Measurements from ENCODE around the gene ATF2. TPM values are rescaled to one million over a fixed set of nuclear protein-coding genes. Genes with fewer than 3 reads are reported as not detected.
"Not testable (repeated sequence)": the region's sequence is repeated elsewhere in the genome, so short reads cannot be mapped to it uniquely, and the experiment has no call there.

ATF2 gene
- total RNA-seq, 4 donors from 2014 or later = 49.3 to 66.8 (median 54.7) TPM

DNA sequence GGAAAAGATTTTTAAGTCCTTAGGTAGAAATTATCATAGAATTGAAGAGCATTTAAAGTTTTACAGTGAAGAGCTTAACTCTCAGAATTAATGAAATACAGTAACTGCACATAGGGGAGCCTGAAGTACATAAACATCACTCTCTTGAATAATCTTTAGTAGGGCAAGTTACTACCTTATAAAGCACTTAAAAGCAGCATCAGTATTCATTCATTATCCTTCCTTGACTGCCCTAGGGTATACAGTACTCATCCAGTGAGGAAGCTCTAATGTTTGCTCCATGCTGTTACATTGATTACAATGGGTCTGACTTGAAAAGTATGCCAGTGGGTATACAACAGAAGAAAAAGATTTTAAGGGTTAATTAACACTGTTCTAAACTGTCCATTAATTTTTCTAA, 66.5 kb downstream of the ATF2 start:
- TF ChIP-seq, protein P1, sequence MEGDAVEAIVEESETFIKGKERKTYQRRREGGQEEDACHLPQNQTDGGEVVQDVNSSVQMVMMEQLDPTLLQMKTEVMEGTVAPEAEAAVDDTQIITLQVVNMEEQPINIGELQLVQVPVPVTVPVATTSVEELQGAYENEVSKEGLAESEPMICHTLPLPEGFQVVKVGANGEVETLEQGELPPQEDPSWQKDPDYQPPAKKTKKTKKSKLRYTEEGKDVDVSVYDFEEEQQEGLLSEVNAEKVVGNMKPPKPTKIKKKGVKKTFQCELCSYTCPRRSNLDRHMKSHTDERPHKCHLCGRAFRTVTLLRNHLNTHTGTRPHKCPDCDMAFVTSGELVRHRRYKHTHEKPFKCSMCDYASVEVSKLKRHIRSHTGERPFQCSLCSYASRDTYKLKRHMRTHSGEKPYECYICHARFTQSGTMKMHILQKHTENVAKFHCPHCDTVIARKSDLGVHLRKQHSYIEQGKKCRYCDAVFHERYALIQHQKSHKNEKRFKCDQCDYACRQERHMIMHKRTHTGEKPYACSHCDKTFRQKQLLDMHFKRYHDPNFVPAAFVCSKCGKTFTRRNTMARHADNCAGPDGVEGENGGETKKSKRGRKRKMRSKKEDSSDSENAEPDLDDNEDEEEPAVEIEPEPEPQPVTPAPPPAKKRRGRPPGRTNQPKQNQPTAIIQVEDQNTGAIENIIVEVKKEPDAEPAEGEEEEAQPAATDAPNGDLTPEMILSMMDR (IDR thresholded peaks at IDR 0.05) = no peak
- no peak for DNase-seq (ENCODE audit: low spot score)
- ATAC-seq (ENCODE audit: low FRiP score) = no peak

DNA sequence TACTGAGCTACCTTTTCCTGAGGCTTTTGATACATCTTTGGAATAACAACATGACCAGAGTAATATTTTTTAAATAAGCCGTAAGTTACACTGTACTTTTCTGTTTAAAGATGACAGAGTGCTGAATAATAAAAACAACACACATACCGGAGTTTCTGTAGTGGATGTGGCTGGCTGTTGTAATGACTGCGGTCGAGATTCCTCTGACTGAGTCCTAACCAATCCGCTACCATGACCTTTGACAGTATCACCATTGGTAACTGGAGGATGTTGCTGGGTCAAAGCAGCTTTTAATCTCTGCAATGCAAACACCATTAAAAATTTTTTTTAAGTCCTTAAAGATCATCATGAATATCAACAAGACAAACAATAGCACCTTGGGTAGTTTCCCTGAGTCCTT, 70.7 kb downstream of the ATF2 start:
- no peak for DNase-seq (ENCODE audit: low spot score)
- ATAC-seq (ENCODE audit: low FRiP score) = no peak
- TF ChIP-seq, protein P1 (IDR thresholded peaks at IDR 0.05) = no peak

DNA sequence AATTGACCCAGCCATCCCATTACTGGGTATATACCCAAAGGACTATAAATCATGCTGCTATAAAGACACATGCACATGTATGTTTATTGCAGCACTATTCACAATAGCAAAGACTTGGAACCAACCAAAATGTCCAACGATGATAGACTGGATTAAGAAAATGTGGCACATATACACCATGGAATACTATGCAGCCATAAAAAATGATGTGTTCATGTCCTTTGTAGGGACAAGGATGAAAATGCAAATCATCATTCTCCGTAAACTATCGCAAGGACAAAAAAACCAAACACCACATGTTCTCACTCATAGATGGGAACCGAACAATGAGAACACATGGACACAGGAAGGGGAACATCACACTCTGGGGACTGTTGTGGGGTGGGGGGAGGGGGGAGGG, 83.9 kb downstream of the ATF2 start:
- not testable (repeated sequence) for DNase-seq (ENCODE audit: low spot score); ATAC-seq (ENCODE audit: low FRiP score)

DNA sequence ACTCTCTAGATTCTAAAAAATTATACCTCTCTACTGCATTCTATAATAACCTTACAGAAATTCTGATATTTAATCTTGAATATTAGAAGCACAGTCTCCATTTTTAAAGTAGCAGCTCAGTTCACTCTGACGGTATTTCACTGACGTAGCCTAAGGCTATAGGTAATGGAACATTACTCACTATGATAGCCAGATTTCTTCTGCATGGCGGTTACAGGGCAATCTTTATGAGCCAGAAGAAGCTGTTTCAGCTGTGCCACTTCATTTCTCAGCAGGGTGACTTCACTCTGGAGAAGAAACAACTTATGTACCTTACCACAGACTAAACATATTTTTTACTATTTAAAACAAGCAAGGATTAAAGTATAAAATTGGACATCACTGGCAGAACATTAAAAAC, 87.5 kb downstream of the ATF2 start:
- DNase-seq (ENCODE audit: low spot score) (no peak), ATAC-seq (ENCODE audit: low FRiP score) (no peak)
- TF ChIP-seq, protein P1 (IDR thresholded peaks at IDR 0.05) = no peak

DNA sequence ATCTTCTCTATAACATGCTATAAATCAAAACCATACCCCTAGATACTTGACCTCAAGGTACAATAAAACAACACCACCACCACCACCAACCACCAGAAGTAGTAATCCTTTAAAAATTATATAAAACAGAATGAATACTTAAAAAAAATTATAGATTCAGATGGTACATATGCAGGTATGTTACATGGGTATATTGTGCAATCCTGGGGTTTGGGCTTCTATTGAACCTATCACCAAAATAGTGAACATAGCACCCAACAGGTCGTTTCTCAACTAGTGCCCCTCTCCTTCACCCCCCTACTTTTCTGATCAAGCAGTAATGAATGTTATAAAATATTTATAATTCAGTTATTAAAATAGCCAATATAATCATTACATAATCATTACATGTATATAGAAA, 91.7 kb downstream of the ATF2 start:
- TF ChIP-seq, protein P1 (IDR thresholded peaks at IDR 0.05) = no peak
- no peak for ATAC-seq (ENCODE audit: low FRiP score)
- no peak for DNase-seq (ENCODE audit: low spot score)

DNA sequence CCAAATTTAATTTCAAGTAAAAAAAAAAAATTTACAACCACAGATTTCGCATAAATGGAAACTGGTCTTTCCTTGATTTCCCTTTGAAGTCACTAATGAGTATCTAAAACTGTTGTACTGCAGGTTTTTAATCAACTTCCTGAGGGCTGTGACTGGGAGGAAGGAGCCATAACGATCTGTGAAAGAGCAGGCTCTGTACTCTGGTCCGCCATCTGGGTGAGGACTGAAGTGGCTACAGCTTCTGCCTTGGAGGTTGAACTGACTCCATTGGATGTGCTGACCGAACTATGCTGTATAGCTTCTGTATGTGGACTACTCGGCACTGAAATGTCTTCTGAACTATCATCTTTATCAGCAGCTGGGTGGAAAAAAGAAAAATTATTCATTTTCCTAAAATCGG, 93.5 kb downstream of the ATF2 start:
- TF ChIP-seq, protein P1 (IDR thresholded peaks at IDR 0.05) = no peak
- no peak for DNase-seq (ENCODE audit: low spot score)
- ATAC-seq (ENCODE audit: low FRiP score) = no peak

DNA sequence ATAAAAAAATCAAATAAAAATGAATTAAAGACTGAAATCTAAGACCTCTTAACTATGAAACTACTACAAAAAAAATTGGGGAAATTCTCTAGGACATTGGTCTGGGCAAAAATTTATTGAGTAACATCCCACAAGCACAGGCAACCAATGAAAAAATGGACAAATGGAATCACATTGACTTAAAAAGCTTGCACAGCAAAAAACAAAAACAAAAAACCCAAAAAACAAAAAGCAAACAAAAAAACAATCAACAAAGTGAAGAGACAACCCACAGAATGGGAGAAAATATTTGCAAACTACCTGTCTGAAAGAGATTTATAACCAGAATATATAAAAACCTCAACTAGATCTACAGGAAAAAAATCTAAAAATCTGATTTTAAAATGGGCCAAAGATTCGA, 99.5 kb downstream of the ATF2 start:
- DNase-seq (ENCODE audit: low spot score) (no peak), ATAC-seq (ENCODE audit: low FRiP score) (no peak)
- TF ChIP-seq, protein P1 (IDR thresholded peaks at IDR 0.05) = no peak

DNA sequence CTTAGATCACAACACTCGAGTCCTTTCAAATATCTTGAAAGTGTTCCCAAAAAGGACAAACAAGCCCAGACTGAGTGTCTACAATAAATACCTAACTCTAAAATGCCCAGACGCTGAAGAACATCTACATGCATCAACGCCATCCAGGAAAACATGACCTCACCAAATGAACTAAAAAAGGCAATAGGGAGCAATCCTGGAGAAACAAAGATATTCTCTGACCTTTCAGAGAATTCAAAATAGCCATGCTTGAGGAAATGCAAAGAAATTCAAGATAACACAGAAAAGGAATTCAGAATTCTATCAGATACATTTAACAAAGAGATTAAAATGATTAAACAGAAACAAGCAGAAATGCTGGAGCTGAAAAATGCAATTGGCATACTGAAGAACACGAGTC, 101.6 kb downstream of the ATF2 start:
- TF ChIP-seq, protein P1 (IDR thresholded peaks at IDR 0.05) = no peak
- no peak for DNase-seq (ENCODE audit: low spot score)
- ATAC-seq (ENCODE audit: low FRiP score) = no peak

All from omental fat pad (tissue), 4 donors.